GM12878 (cell line): Measurements from ENCODE around the gene DELE1.

Source experiments
- ATF3 ChIP-seq: IDR thresholded peaks from 2 replicates; pipeline ENCODE4 v1.6.1; 2011; ENCODE audit warnings: low read depth, mild to moderate bottlenecking, low read length, moderate library complexity, borderline replicate concordance; ENCODE audit errors: extremely low read depth
- ESRRA ChIP-seq: IDR thresholded peaks from 2 replicates; pipeline ENCODE4 v1.6.1; 2012; ENCODE audit warnings: mild to moderate bottlenecking, low read length, improper control_type of control experiment
- EZH2 ChIP-seq: IDR thresholded peaks from 2 replicates; pipeline ENCODE4 v1.6.1; 2012; ENCODE audit warnings: low read depth, mild to moderate bottlenecking, control low read depth, inconsistent platforms, low read length, borderline replicate concordance; ENCODE audit not compliant: control insufficient read depth
- NFYB ChIP-seq: IDR thresholded peaks from 2 replicates; pipeline ENCODE4 v1.6.1; 2011; ENCODE audit warnings: low read depth, mild to moderate bottlenecking, low read length, improper control_type of control experiment, moderate library complexity; ENCODE audit not compliant: insufficient read depth
- POLR2A ChIP-seq: IDR thresholded peaks from 2 replicates; pipeline ENCODE4 v1.6.1; 2011; ENCODE audit warnings: low read depth, mild to moderate bottlenecking, low read length
- REST ChIP-seq: IDR thresholded peaks from 2 replicates; pipeline ENCODE4 v1.6.1; 2012; ENCODE audit warnings: mild to moderate bottlenecking, low read depth, low read length
- SIN3A ChIP-seq: IDR thresholded peaks from 2 replicates; pipeline ENCODE4 v1.6.1; 2012; ENCODE audit warnings: low read depth, low read length, improper control_type of control experiment
- SMC3 ChIP-seq: IDR thresholded peaks from 2 replicates; pipeline ENCODE4 v1.6.1; 2011; ENCODE audit warnings: low read length, improper control_type of control experiment, borderline replicate concordance
- TF ChIP-seq, protein P1 (sequence below): fragments of 450-650 bp; IDR thresholded peaks from 2 replicates; pipeline ENCODE4 v1.6.1; 2016; ENCODE audit warnings: mild to moderate bottlenecking
- TF ChIP-seq, protein P2 (sequence below): fragments of 450-650 bp; formaldehyde crosslinking; IDR thresholded peaks from 2 replicates; pipeline ENCODE4 v1.4.0; 2022; ENCODE audit warnings: mild to moderate bottlenecking, moderate library complexity

DNA sequence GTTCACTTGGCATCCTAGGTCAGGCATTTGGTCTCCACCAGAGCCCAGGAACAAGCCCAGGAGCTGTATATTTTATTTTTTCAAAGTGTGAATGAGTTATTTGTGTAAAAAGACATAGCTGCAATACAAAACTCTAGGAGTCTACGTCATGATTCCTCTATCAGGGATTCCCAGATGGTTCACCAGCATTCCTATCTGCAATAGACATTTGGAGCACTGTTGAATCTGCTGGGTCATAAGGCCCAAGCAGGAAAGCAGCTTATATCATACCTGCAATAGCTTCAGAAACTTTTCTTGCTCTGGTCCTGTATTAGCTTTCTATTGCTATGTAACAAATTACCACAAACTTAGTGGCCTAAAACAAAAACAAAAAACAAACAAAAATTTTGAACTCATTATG is 16.7 kb upstream of the DELE1 start:
- no peak for TF ChIP-seq SIN3A
- no peak for TF ChIP-seq SMC3
- TF ChIP-seq, protein P1, sequence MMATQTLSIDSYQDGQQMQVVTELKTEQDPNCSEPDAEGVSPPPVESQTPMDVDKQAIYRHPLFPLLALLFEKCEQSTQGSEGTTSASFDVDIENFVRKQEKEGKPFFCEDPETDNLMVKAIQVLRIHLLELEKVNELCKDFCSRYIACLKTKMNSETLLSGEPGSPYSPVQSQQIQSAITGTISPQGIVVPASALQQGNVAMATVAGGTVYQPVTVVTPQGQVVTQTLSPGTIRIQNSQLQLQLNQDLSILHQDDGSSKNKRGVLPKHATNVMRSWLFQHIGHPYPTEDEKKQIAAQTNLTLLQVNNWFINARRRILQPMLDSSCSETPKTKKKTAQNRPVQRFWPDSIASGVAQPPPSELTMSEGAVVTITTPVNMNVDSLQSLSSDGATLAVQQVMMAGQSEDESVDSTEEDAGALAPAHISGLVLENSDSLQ: no peak
- no peak for TF ChIP-seq EZH2
- no peak for TF ChIP-seq POLR2A
- no peak for TF ChIP-seq ATF3
- TF ChIP-seq NFYB: no peak
- TF ChIP-seq, protein P2, sequence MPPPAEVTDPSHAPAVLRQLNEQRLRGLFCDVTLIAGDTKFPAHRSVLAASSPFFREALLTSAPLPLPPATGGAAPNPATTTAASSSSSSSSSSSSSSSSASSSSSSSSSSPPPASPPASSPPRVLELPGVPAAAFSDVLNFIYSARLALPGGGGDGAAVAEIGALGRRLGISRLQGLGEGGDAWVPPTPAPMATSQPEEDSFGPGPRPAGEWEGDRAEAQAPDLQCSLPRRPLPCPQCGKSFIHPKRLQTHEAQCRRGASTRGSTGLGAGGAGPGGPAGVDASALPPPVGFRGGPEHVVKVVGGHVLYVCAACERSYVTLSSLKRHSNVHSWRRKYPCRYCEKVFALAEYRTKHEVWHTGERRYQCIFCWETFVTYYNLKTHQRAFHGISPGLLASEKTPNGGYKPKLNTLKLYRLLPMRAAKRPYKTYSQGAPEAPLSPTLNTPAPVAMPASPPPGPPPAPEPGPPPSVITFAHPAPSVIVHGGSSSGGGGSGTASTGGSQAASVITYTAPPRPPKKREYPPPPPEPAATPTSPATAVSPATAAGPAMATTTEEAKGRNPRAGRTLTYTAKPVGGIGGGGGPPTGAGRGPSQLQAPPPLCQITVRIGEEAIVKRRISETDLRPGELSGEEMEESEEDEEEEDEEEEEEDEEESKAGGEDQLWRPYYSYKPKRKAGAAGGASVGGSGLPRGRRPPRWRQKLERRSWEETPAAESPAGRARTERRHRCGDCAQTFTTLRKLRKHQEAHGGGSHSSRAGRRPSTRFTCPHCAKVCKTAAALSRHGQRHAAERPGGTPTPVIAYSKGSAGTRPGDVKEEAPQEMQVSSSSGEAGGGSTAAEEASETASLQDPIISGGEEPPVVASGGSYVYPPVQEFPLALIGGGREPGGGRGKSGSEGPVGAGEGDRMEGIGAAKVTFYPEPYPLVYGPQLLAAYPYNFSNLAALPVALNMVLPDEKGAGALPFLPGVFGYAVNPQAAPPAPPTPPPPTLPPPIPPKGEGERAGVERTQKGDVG (CRISPR knock-in tag): no peak
- TF ChIP-seq ESRRA: no peak
- TF ChIP-seq REST: no peak
